ENCODE data around the gene VSTM2B.

GRCh38 chr19:29502581-29502850 lies 23.3 kb upstream of the VSTM2B start:
- TF ChIP-seq EZH2 (IDR thresholded peaks at IDR 0.05; ENCODE audit: borderline replicate concordance, low read depth, low read length, poor library complexity, severe bottlenecking) (no peak), CTCF (conservative IDR thresholded peaks at IDR 0.05; ENCODE audit: low read depth, low read length) (no peak)
